Uterus (tissue), 2 donors: ENCODE measurements around the gene CPEB2.

Experiments
- CTCF ChIP-seq, 4 experiments: fragments of 200-600 bp in 2 of 4; fragments of 450-650 bp in 2 of 4; sonication (generic) in 2 of 4; IDR thresholded peaks; one replicate each; pipeline ENCODE4 v1.5.1; 2016 to 2019; ENCODE audit warnings: antibody characterized with exemption in 4 of 4, mild to moderate bottlenecking in 2 of 4, moderate library complexity in 1 of 4
- POLR2A ChIP-seq, 2 donors: fragments of 450-650 bp; IDR thresholded peaks; one replicate each; pipeline ENCODE4 v1.6.1; 2016; ENCODE audit warnings: antibody characterized with exemption in 2 of 2, mild to moderate bottlenecking in 1 of 2, moderate library complexity in 1 of 2

- TF ChIP-seq CTCF (IDR thresholded peaks at IDR 0.05) (no peak), POLR2A (IDR thresholded peaks at IDR 0.05) (no peak)
These were observed 29.9 kb downstream of the CPEB2 start for GRCh38 chr4:15031993-15032675.
